ENCODE results near the gene CREB3L2.
"Not testable (repeated sequence)": the region's sequence is repeated elsewhere in the genome, so short reads cannot be mapped to it uniquely, and the experiment has no call there.

Gene CREB3L2

GRCh38 chr7:137909042-137909441 is 92.8 kb downstream of the CREB3L2 start:
- no peak for DNase-seq (ENCODE audit: low read depth)
- no peak for TF ChIP-seq CTCF (IDR thresholded peaks at IDR 0.05; ENCODE audit: control insufficient read depth, extremely low read depth, insufficient read depth)
- H3K4me3 ChIP-seq (ENCODE audit: low read depth, low read length), result no peak overlapping the region

- no peak for TF ChIP-seq CTCF (IDR thresholded peaks at IDR 0.05; ENCODE audit: control insufficient read depth, extremely low read depth, insufficient read depth)
- no peak overlapping the region for H3K4me3 ChIP-seq (ENCODE audit: low read depth, low read length)
- DNase-seq (ENCODE audit: low read depth), result no peak
Observed at GRCh38 chr7:137908106-137908505, 93.8 kb downstream of the CREB3L2 start.

- H3K4me3 ChIP-seq (ENCODE audit: low read depth, low read length); DNase-seq (ENCODE audit: low read depth): not testable (repeated sequence)
Observed at GRCh38 chr7:137906636-137907035, 95.2 kb downstream of the CREB3L2 start.

GRCh38 chr7:137904833-137905232 is 97.1 kb downstream of the CREB3L2 start:
- no peak for TF ChIP-seq CTCF (IDR thresholded peaks at IDR 0.05; ENCODE audit: control insufficient read depth, extremely low read depth, insufficient read depth)
- no peak overlapping the region for H3K4me3 ChIP-seq (ENCODE audit: low read depth, low read length)
- DNase-seq (ENCODE audit: low read depth), result no peak

- TF ChIP-seq CTCF (IDR thresholded peaks at IDR 0.05; ENCODE audit: control insufficient read depth, extremely low read depth, insufficient read depth), result peak; percentile 76
- H3K4me3 ChIP-seq (ENCODE audit: low read depth, low read length), result no peak overlapping the region
- DNase-seq (ENCODE audit: low read depth), result peak; percentile 54
Observed at GRCh38 chr7:137903382-137904169, 98.3 kb downstream of the CREB3L2 start.

- no peak for DNase-seq (ENCODE audit: low read depth)
- no peak for TF ChIP-seq CTCF (IDR thresholded peaks at IDR 0.05; ENCODE audit: control insufficient read depth, extremely low read depth, insufficient read depth)
- H3K4me3 ChIP-seq (ENCODE audit: low read depth, low read length), result no peak overlapping the region
Observed at GRCh38 chr7:137900137-137900536, 101.7 kb downstream of the CREB3L2 start.

GRCh38 chr7:137898839-137899721 is 102.8 kb downstream of the CREB3L2 start:
- no peak overlapping the region for H3K4me3 ChIP-seq (ENCODE audit: low read depth, low read length)
- DNase-seq (ENCODE audit: low read depth), result no peak

More at GRCh38 chr7:137898839-137899721, 102.8 kb downstream of the CREB3L2 start:
- peak; percentile 99 for TF ChIP-seq CTCF (IDR thresholded peaks at IDR 0.05; ENCODE audit: control insufficient read depth, extremely low read depth, insufficient read depth)
